ENCODE results near the gene HMGN1.

DNA sequence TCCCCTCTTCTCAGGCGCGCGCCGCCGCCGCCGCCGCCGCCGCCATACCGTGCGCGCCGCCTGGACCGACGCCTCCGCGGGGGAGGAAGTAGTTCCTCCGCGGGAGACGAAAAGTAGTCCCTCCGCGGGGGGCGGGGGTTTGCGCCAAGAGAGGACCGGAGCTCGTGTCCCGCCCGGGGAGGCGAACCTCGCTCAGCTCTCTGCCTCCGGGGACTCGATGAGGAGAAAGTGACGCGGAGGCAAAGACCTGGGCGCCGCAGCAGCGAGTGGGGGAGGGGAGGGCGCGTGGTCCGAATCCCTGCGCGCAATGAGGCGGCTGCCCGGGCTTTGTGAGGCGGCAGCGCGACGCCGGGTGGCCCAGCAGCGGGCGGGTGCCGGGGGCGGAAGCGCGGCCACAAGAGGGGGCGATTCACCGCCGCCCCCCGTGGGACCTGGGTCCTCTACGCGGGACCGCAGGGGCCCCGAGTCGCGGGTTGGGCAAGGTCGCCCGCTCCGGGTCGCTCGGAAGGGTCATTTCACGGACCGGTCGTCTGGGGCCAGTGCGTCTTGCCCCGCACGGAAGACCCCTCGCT lies 35.2 kb downstream of the HMGN1 start, which contains the start of gene BRWD1:
- TF ChIP-seq, protein P1, sequence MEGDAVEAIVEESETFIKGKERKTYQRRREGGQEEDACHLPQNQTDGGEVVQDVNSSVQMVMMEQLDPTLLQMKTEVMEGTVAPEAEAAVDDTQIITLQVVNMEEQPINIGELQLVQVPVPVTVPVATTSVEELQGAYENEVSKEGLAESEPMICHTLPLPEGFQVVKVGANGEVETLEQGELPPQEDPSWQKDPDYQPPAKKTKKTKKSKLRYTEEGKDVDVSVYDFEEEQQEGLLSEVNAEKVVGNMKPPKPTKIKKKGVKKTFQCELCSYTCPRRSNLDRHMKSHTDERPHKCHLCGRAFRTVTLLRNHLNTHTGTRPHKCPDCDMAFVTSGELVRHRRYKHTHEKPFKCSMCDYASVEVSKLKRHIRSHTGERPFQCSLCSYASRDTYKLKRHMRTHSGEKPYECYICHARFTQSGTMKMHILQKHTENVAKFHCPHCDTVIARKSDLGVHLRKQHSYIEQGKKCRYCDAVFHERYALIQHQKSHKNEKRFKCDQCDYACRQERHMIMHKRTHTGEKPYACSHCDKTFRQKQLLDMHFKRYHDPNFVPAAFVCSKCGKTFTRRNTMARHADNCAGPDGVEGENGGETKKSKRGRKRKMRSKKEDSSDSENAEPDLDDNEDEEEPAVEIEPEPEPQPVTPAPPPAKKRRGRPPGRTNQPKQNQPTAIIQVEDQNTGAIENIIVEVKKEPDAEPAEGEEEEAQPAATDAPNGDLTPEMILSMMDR (IDR thresholded peaks at IDR 0.05): peak in 2 of 3 donors; percentile 30 to 38
- peak; percentile 46 for TF ChIP-seq EP300 (IDR thresholded peaks at IDR 0.05)

All from ovary (tissue), 3 donors.